Lung (tissue), 12 donors: ENCODE data around the gene SLC22A23. TPM values are rescaled to one million over a fixed set of nuclear protein-coding genes. Genes with fewer than 3 reads are reported as not detected.

Source experiments
- ATAC-seq: fragments of 200-7000 bp; cut with Tn5 transposase; one replicate; pipeline ENCODE4 v1.9.1; 2020; ENCODE audit warnings: moderate number of reproducible peaks; ENCODE audit not compliant: insufficient read depth, low FRiP score
- DNase-seq, 3 donors: peaks; one replicate each; pipeline ENCODE4 v3.0.0-alpha.2; 2013 to 2017
- H3K27ac ChIP-seq, 2 donors: one replicate each; pipeline ENCODE4 v1.5.1; 2013; ENCODE audit warnings: mild to moderate bottlenecking in 2 of 2, moderate library complexity in 2 of 2, control low read depth in 1 of 2, inconsistent platforms in 1 of 2, low read depth in 1 of 2, low read length in 1 of 2
- H3K27me3 ChIP-seq, 3 donors: one replicate each; pipeline ENCODE4 v1.5.1; 2013; ENCODE audit warnings: low read length in 2 of 3; ENCODE audit not compliant: control insufficient read depth in 3 of 3, insufficient read depth in 3 of 3
- H3K36me3 ChIP-seq, 4 donors: one replicate each; pipeline ENCODE4 v1.5.1; 2013; ENCODE audit warnings: low read length in 4 of 4, mild to moderate bottlenecking in 1 of 4, moderate library complexity in 1 of 4; ENCODE audit not compliant: control insufficient read depth in 4 of 4, insufficient read depth in 4 of 4
- H3K4me1 ChIP-seq, 5 donors: one replicate each; pipeline ENCODE4 v1.5.1; 2013; ENCODE audit warnings: low read length in 5 of 5, mild to moderate bottlenecking in 2 of 5, moderate library complexity in 1 of 5; ENCODE audit not compliant: control insufficient read depth in 5 of 5, insufficient read depth in 5 of 5
- H3K4me3 ChIP-seq: one replicate; pipeline ENCODE4 v1.5.1; 2013; ENCODE audit warnings: mild to moderate bottlenecking, control low read depth, moderate library complexity
- H3K9ac ChIP-seq, 2 donors: one replicate each; pipeline ENCODE4 v1.5.1; 2013; ENCODE audit warnings: low read length in 2 of 2, control low read depth in 1 of 2; ENCODE audit not compliant: insufficient read depth in 1 of 2
- H3K9me3 ChIP-seq, 4 donors: one replicate each; pipeline ENCODE4 v1.5.1; 2013; ENCODE audit warnings: low read length in 3 of 4, mild to moderate bottlenecking in 1 of 4, moderate library complexity in 1 of 4; ENCODE audit not compliant: control insufficient read depth in 4 of 4, insufficient read depth in 3 of 4
- WGBS, 2 donors: extraction: QIAGEN DNeasy Blood & Tissue Kit; methylation state at CpG; one replicate each; pipeline ENCODE4 v1.1.7; 2013; 5-methylcytosine and 5-hydroxymethylcytosine counted together
- polyA plus RNA-seq, 2 donors: library from polyadenylated mRNA; stranded (reverse); fragments of 200-250 nt; gene quantifications; one replicate each; pipeline ENCODE4 v1.2.1, GENCODE V29; 2013
- total RNA-seq, 2 donors: library from RNA; depleted of rRNA in 1 of 2; stranded (reverse); fragments of >200 nt in 1 of 2; gene quantifications; one replicate each; pipeline ENCODE4 v1.2.1, GENCODE V29; 2014 to 2021
- TF ChIP-seq, protein P1 (sequence below): IDR thresholded peaks from 2 replicates; pipeline ENCODE4 v1.5.1; 2012; ENCODE audit warnings: mild to moderate bottlenecking; ENCODE audit errors: control extremely low read depth, extremely low read depth
- donor health status: control.
- donor health status: control.
- donor health status: Bipolar disorder and iron deficiency.
- donor health status: healthy.
- donor health status: DM: yes; HTN: yes; CAD: no.

The SLC22A23 gene
- total and polyA plus RNA-seq, 4 donors: 6.6 to 45.6 (median 24.1) TPM

DNA sequence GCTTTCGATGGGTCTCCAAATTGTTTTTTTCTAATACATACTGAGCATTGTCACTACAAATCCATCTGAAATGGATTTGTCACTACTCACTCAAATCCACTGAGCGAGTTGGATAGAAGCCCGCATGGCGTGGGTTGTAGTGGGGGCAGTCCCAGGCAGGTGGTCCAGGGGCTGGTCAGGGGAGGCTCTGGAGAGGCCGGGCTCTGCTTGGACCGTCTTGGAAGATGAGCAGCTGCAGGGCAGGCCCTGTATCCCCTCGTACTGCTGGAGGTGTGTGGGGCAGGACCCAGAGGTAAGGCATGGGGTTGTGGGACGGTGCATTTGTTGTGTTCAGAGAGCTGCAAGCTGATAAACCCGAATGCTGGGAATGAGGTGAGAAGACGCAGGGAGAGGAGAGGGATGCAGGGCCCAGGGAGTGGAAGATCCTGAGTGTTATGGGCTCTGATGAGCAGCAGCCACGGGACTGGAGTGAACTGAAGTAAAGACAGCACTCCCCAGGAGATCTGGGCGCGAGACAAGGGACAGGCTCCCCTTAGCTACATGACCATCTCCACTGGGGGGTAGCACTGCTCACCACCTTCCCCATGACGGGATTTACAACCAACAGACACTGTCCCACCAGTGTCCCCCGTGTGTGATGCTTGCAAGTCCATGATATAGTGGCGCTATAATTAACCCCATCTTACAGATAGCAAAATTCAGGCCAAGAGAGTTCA lies 152.2 kb downstream of the SLC22A23 start:
- 93 to 95% methylated on average over 16 of the region's 16 CpGs for WGBS, 2 donors
- no peak overlapping the region for H3K27ac ChIP-seq
- H3K4me3 ChIP-seq: no peak overlapping the region
- ATAC-seq (no peak), DNase-seq (no peak)
- H3K9ac ChIP-seq: no peak overlapping the region
- H3K36me3 ChIP-seq: peaks cover 0 to 17% (median 3%) of the 10 kb centered on the region in 4 donors
- no peaks in the 10 kb centered on the region for H3K27me3 ChIP-seq
- H3K9me3 ChIP-seq: peaks cover 0 to 4% (median 0%) of the 10 kb centered on the region in 4 donors
- TF ChIP-seq, protein P1, sequence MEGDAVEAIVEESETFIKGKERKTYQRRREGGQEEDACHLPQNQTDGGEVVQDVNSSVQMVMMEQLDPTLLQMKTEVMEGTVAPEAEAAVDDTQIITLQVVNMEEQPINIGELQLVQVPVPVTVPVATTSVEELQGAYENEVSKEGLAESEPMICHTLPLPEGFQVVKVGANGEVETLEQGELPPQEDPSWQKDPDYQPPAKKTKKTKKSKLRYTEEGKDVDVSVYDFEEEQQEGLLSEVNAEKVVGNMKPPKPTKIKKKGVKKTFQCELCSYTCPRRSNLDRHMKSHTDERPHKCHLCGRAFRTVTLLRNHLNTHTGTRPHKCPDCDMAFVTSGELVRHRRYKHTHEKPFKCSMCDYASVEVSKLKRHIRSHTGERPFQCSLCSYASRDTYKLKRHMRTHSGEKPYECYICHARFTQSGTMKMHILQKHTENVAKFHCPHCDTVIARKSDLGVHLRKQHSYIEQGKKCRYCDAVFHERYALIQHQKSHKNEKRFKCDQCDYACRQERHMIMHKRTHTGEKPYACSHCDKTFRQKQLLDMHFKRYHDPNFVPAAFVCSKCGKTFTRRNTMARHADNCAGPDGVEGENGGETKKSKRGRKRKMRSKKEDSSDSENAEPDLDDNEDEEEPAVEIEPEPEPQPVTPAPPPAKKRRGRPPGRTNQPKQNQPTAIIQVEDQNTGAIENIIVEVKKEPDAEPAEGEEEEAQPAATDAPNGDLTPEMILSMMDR: no peak
- H3K4me1 ChIP-seq: no peaks in the 10 kb centered on the region

DNA sequence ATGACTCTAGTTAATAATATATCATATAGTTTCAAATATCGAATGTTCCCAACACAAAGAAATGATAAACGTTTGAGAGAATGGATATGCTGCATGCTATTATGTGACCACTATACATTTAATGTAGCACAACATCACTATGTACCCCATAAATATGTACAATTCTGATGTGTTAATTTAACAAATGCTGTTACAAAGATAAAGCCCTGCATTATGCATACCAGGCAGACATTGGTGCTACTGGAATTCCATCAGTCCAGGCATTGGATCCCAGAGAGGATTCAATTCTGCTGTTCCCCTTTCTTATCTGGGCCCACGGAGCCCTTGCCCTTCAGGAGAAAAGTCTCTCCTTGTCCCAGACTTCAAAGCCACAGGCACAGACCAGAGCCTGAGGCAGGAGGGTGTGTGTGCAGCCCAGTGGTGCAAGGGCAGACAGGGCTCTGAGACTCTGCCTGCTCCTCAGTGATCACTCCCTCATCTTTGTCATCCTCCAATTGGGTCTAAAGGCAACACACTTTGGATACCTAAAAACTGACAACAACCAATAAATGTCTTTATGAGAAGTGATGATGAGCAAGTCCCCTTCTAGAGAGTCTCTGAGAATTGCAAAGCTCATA lies 152.9 kb downstream of the SLC22A23 start:
- no peak for DNase-seq
- 92 to 94% methylated on average over 3 of the region's 3 CpGs for WGBS, 2 donors
- Histone ChIP-seq H3K4me1 (no peaks in the 10 kb centered on the region), H3K27ac (no peak overlapping the region), H3K4me3 (no peak overlapping the region), H3K27me3 (no peaks in the 10 kb centered on the region), H3K9ac (no peak overlapping the region), H3K9me3 (peaks cover 0 to 4% (median 0%) of the 10 kb centered on the region in 4 donors), H3K36me3 (peaks cover 0 to 17% (median 3%) of the 10 kb centered on the region in 4 donors)
- ATAC-seq: no peak
- TF ChIP-seq, protein P1: no peak

- Histone ChIP-seq H3K9me3 (peaks cover 0 to 2% (median 0%) of the 10 kb centered on the region in 4 donors), H3K27me3 (no peaks in the 10 kb centered on the region), H3K36me3 (peaks cover 0 to 10% (median 3%) of the 10 kb centered on the region in 4 donors), H3K27ac (no peak overlapping the region), H3K4me3 (no peak overlapping the region), H3K9ac (no peak overlapping the region), H3K4me1 (no peaks in the 10 kb centered on the region)
- ATAC-seq (no peak), DNase-seq (no peak)
- TF ChIP-seq, protein P1: no peak
- 96% methylated on average over 8 of the region's 8 CpGs for WGBS, 2 donors
Measured at GRCh38 chr6:3301506-3301905, 155.3 kb downstream of the SLC22A23 start.
